ENCODE measurements around the gene ZNF579.

- no peak for TF ChIP-seq CTCF (IDR thresholded peaks at IDR 0.05; ENCODE audit: borderline replicate concordance, extremely low read depth, low read length, poor library complexity, severe bottlenecking)
- TF ChIP-seq EZH2 (IDR thresholded peaks at IDR 0.05; ENCODE audit: borderline replicate concordance, low read depth, low read length, severe bottlenecking): no peak
Measured at GRCh38 chr19:55552206-55552605, 28.4 kb downstream of the ZNF579 start.

Data from DND-41 (cell line).